HL-60 (cell line): ENCODE results near the gene SSRP1.
A peak's percentile ranks its signal among the peaks of the same experiment; 100 is the strongest.

ENCODE experiments used
- DNase-seq, 2 experiments: peaks; one replicate each; pipeline ENCODE4 v3.0.0-alpha.2; 2010 to 2020; ENCODE audit warnings: low read depth in 1 of 2, low spot score in 1 of 2
- H3K27ac ChIP-seq: fragments of 250-450 bp; sonication (Bioruptor Pico); replicated peaks from 2 replicates; pipeline ENCODE4 v1.5.1; 2020; ENCODE audit warnings: mild to moderate bottlenecking, moderate library complexity
- H3K27me3 ChIP-seq: fragments of 250-450 bp; sonication (Bioruptor Pico); 2 replicates; pipeline ENCODE4 v1.5.1; 2021; ENCODE audit warnings: mild to moderate bottlenecking, moderate library complexity; ENCODE audit not compliant: insufficient read depth, poor library complexity, severe bottlenecking
- H3K4me3 ChIP-seq: replicated peaks from 2 replicates; pipeline ENCODE4 v1.5.1; 2011; ENCODE audit warnings: mild to moderate bottlenecking, control low read depth, low read length; ENCODE audit not compliant: insufficient read depth
- CTCF ChIP-seq: IDR thresholded peaks from one replicate; pipeline ENCODE4 v1.5.1; 2011; ENCODE audit warnings: low read length, control low read depth, inconsistent platforms; ENCODE audit not compliant: insufficient read depth
- GABPA ChIP-seq: IDR thresholded peaks from 2 replicates; pipeline ENCODE4 v1.6.1; 2012; ENCODE audit warnings: low read depth
- POLR2AphosphoS5 ChIP-seq: IDR thresholded peaks from 2 replicates; pipeline ENCODE4 v1.6.1; 2012; ENCODE audit warnings: low read depth
- REST ChIP-seq: IDR thresholded peaks from 2 replicates; pipeline ENCODE4 v1.6.1; 2012; ENCODE audit warnings: low read depth; ENCODE audit not compliant: insufficient replicate concordance
- SPI1 ChIP-seq: IDR thresholded peaks from 2 replicates; pipeline ENCODE4 v1.6.1; 2012; ENCODE audit warnings: low read depth, mild to moderate bottlenecking, borderline replicate concordance

SSRP1 gene

DNA sequence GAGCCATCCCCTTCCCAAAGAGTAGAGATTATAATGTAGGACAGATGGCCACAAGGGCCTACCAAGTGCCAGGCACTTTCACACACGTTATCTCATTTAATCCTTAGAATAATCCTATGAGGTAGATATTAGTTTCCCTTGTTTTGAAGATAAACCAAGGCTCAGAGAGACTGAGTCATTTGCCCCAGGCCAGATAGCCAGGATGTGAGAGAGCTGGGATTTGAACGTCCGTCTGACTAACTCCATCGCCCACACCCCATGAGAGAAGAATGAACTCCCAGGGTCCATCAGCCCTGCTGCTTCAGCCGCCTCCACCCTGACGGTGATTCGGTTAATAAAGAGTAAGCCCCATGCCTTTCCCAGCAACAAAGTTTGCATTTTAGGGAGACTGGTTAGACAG is 34.6 kb upstream of the SSRP1 start:
- Histone ChIP-seq H3K27ac (no peak overlapping the region), H3K4me3 (no peak overlapping the region), H3K27me3 (no peaks in the 10 kb centered on the region)
- no peak for DNase-seq
- TF ChIP-seq GABPA: no peak
- TF ChIP-seq SPI1: no peak
- TF ChIP-seq POLR2AphosphoS5: no peak
- no peak for TF ChIP-seq CTCF
- no peak for TF ChIP-seq REST

DNA sequence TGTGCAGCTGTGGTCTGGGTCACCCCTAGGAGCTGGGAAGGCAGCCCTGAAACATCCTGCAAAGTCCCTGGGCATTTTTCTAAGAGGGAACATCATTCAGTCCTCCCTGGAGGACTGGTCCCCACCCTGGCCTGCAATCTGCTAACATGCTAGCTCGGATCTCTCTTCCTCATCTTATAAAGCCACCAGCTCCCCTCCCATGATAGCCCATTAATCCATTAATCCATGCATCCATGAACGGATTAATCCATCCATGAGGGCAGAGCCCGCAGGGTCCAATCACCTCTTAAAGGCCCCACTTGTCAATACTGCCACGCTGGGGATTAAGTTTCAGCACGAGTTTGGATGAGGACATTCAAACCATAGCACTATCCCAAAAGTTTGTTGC is 33.1 kb upstream of the SSRP1 start:
- DNase-seq: no peak
- TF ChIP-seq REST: no peak
- no peak for TF ChIP-seq POLR2AphosphoS5
- TF ChIP-seq SPI1: no peak
- Histone ChIP-seq H3K27me3 (no peaks in the 10 kb centered on the region), H3K4me3 (no peak overlapping the region), H3K27ac (peak overlapping the region; percentile 36)

DNA sequence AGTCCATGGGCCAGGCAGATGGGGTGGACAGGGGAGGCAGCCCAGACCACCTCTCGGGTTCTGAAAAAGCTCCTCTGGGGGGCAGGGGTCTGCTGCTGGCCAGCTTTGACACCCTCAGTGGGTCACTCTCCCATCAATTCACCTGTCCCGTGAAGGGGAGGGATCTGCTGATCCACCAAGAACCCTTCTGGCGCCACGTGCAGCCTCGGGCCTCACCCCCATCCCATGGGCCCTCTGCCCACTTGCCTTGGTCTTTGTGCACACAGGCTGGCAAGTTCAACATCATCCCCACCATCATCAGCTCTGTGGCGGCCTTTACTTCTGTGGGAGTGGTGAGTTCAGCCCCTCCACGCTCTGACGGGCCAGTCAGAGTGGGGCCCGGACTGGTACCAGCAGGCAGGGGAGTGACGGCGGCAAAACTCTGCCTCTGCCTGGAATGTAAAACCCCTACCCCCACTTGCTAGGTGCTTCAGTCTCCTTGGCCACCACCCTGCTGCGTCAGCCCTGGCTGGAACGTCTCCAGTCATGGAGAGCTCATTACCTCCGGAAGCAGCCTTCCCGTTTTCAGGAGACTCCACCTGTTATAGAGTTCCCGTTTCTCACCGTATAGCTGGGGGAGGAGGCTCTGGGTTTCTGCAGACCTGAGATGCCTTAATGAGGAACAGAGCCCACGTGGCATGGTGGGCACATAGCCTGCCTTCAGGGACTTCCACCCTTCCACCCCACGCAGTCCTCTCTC is 32.6 kb upstream of the SSRP1 start:
- peak overlapping the region; percentile 36 for H3K27ac ChIP-seq
- no peak overlapping the region for H3K4me3 ChIP-seq
- no peaks in the 10 kb centered on the region for H3K27me3 ChIP-seq
- TF ChIP-seq REST: no peak
- TF ChIP-seq CTCF: no peak
- peak; percentile 79 for TF ChIP-seq POLR2AphosphoS5
- 0 out of 2 replicates have a peak, but pooled peaks have one; percentile 9 for TF ChIP-seq GABPA
- peak; percentile 90 for TF ChIP-seq SPI1
- DNase-seq: peak in 1 of 2 experiments; percentile 67
